ENCODE results near the gene CRYBG2.

The CRYBG2 gene

GRCh38 chr1:26359981-26360806 lies 6.3 kb upstream of the CRYBG2 start:
- H3K4me1 Mint-ChIP-seq = peaks cover 40% of the 10 kb centered on the region

DNA sequence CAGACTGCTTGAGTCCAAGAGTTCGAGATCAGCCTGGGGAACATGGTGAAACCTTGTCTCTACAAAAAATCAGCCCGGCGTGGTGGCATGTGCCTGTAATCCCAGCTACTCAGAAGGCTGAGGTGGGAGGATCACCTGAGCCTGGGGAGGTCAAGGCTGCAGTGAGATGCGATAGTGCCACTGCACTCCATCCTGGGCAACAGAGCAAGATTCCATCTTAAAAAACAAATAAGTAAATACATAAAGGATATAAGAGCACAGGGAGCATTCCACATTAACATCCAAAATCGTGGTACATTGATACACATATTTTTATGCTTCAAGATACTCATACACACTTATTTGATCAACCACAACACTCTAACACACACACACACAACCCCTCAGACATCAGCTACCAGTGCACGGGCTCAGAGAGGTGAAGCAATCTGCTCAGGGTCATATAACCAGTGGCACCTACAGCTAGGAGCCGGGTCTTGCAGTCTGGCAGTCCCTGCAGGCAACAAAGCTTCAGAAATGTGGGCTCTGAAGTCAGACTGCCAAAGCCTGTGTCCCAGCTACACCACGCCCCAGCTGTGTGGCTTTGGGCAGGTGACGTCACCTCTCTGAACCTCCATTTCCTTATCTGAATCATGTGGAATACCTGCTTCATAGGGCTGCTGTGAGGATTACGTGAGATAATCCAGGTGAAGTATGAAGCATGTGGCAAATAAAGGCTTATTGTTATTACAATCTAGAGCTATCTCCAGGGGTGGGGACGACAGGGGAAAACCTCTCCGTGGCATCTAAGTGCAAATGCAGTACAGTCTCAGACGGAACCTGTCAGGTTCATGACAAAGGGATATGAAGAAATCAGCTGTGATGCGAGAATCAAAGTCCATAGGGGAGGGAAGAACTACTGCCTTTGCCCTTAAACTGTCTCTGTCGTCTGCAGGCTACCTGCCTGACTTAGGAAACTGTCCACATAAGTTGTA lies 4.8 kb upstream of the CRYBG2 start:
- Mint-ChIP-seq H3K27ac (no peak overlapping the region), H3K4me1 (peaks cover 37% of the 10 kb centered on the region), H3K4me3 (no peak overlapping the region), H3K36me3 (no peaks in the 10 kb centered on the region), H3K27me3 (peaks cover 51% of the 10 kb centered on the region), H3K9me3 (no peaks in the 10 kb centered on the region)
- no peak for ATAC-seq

More at GRCh38 chr1:26359981-26360806, 6.3 kb upstream of the CRYBG2 start:
- ATAC-seq = peak; percentile 37
- peak overlapping the region; percentile 63 for H3K4me3 Mint-ChIP-seq
- H3K9me3 Mint-ChIP-seq = no peaks in the 10 kb centered on the region
- H3K27me3 Mint-ChIP-seq = peaks cover 64% of the 10 kb centered on the region
- peak overlapping the region; percentile 20 for H3K27ac Mint-ChIP-seq
- H3K36me3 Mint-ChIP-seq = no peaks in the 10 kb centered on the region

- Mint-ChIP-seq H3K36me3 (no peaks in the 10 kb centered on the region), H3K4me1 (peaks cover 30% of the 10 kb centered on the region), H3K4me3 (no peak overlapping the region), H3K9me3 (no peaks in the 10 kb centered on the region), H3K27ac (no peak overlapping the region), H3K27me3 (peaks cover 56% of the 10 kb centered on the region)
- ATAC-seq = no peak
Measured at GRCh38 chr1:26357121-26357602, 3.2 kb upstream of the CRYBG2 start.

DNA sequence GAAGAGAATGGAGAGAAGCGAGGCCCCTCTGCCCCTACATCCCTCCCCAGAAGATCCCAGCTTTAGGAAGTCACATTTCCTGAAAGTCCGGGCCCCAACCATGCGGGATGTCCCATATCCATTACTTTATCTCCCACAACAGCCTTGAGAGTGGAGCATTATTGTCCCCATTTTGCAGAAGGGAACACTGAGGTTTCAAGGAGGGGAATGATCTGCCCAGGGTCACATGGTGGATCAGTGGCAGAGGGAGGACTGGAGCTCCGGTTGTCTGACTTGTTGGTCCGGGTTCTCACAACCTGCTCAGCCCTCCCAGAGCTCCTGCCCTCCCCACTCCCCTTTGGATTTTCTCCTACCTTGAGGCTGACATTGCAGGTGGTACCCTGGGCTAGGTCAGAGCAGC lies 2.2 kb upstream of the CRYBG2 start:
- peak overlapping the region; percentile 38 for H3K27ac Mint-ChIP-seq
- H3K9me3 Mint-ChIP-seq = no peaks in the 10 kb centered on the region
- no peaks in the 10 kb centered on the region for H3K36me3 Mint-ChIP-seq
- H3K27me3 Mint-ChIP-seq = peaks cover 46% of the 10 kb centered on the region
- H3K4me1 Mint-ChIP-seq = peaks cover 20% of the 10 kb centered on the region
- no peak overlapping the region for H3K4me3 Mint-ChIP-seq
- no peak for ATAC-seq

GRCh38 chr1:26354972-26355371 lies 1.0 kb upstream of the CRYBG2 start:
- no peak for ATAC-seq
- peaks cover 34% of the 10 kb centered on the region for H3K27me3 Mint-ChIP-seq
- H3K9me3 Mint-ChIP-seq = no peaks in the 10 kb centered on the region
- no peak overlapping the region for H3K27ac Mint-ChIP-seq
- H3K4me3 Mint-ChIP-seq = no peak overlapping the region
- peaks cover 8% of the 10 kb centered on the region for H3K4me1 Mint-ChIP-seq
- no peaks in the 10 kb centered on the region for H3K36me3 Mint-ChIP-seq

DNA sequence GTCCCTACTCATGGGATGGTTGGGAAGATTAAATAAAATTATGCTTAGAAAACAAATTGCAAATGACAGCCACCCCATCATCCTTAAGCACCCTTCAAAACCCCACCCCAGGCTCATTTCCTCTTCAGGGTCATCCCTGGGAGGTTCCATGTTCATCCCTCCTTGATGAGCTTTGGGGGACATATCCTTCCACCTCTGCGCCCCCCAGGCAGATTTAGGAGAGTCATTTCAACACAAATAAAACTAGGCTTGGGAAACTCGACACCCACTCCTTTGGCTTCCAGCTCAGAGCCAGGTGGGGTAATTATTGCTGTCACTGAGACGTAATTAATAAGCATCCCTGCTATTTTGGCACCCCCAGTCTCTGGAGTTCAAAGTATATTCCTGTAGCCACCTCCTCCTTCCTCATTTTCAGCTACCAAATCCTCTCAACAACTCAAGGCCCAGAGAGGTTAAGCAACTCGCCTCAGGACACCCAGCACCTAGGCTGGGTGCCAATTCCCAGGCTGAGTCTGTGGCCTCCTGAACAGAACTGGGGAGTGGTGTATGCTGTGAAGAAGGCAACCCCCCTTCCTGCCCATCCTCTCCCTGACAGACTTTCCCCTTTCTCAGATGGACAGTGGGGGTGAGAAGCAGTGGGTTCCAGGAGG lies 595 bp downstream of the CRYBG2 start:
- ATAC-seq = no peak
- Mint-ChIP-seq H3K4me1 (no peaks in the 10 kb centered on the region), H3K27me3 (peaks cover 24% of the 10 kb centered on the region), H3K9me3 (no peaks in the 10 kb centered on the region), H3K27ac (no peak overlapping the region), H3K4me3 (no peak overlapping the region), H3K36me3 (no peaks in the 10 kb centered on the region)

DNA sequence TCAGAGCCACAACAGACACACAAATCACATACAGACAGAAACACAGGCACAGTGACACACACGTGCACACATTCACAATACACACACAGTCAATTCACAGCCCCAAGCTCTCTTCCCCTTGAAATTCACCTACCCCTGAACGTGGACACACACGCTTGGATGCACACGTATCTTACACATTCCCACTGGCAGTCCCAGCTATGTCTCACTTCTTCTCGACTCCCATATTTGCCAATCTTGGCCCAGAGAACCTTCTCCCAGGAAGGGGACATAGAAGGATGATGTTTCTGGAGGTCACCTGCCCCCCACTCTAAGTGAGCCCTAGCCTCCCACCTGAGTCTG lies 1.6 kb downstream of the CRYBG2 start:
- ATAC-seq = no peak
- H3K27me3 Mint-ChIP-seq = peaks cover 24% of the 10 kb centered on the region
- H3K27ac Mint-ChIP-seq = no peak overlapping the region
- H3K4me1 Mint-ChIP-seq = no peaks in the 10 kb centered on the region
- H3K4me3 Mint-ChIP-seq = no peak overlapping the region
- H3K9me3 Mint-ChIP-seq = no peaks in the 10 kb centered on the region
- no peaks in the 10 kb centered on the region for H3K36me3 Mint-ChIP-seq

- H3K4me3 Mint-ChIP-seq = no peak overlapping the region
- H3K27me3 Mint-ChIP-seq = peaks cover 24% of the 10 kb centered on the region
- H3K9me3 Mint-ChIP-seq = no peaks in the 10 kb centered on the region
- H3K27ac Mint-ChIP-seq = no peak overlapping the region
- no peak for ATAC-seq
- H3K36me3 Mint-ChIP-seq = no peaks in the 10 kb centered on the region
- H3K4me1 Mint-ChIP-seq = no peaks in the 10 kb centered on the region
Measured at GRCh38 chr1:26351590-26352337, 2.2 kb downstream of the CRYBG2 start.

DNA sequence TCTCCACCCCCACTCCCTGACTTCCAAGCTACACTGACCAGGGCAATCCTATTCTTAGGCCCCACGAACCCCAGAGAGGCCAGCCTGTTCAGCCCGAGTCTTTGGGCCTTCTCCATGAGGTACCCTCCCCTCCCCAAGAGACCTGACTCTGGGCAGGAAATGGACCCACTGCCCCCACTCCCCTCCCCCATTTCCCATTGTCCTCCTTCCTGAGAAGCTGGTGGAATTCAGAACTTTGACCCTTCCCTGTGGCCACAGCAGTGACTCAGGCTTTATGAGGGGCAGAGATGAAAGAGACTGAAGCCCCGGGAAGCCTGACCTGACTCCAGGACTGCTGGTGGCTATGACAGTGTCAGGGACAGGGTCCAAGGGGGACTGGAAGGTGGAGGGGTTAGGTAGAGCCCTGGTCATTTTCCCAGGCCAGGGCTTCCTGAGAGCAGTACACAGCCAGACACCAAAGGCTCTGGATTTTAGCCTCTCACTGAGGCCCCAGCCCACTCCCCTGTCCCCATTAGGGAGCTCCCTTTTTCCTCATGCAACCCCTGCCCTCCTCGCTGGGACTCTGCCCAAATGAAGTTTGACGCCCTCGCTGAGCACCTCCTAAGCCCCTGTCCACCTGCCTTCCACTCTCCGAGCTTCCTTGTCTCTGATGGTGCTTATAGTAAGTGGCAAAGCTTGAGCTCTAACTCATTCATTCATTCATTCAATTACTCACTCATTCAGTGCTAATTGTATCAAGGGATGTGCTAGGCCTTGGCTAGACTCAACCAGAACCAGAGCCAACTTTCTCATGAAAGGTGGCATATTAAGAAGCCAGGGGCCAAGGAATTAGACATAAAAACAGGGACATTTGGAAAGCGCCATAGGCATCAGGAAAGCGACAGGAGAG lies 3.0 kb downstream of the CRYBG2 start:
- H3K4me3 Mint-ChIP-seq = no peak overlapping the region
- H3K27ac Mint-ChIP-seq = no peak overlapping the region
- H3K27me3 Mint-ChIP-seq = peaks cover 21% of the 10 kb centered on the region
- H3K9me3 Mint-ChIP-seq = no peaks in the 10 kb centered on the region
- no peak for ATAC-seq
- H3K4me1 Mint-ChIP-seq = peaks cover 6% of the 10 kb centered on the region
- no peaks in the 10 kb centered on the region for H3K36me3 Mint-ChIP-seq

- H3K4me3 Mint-ChIP-seq = no peak overlapping the region
- peaks cover 6% of the 10 kb centered on the region for H3K4me1 Mint-ChIP-seq
- ATAC-seq = no peak
- peaks cover 19% of the 10 kb centered on the region for H3K27me3 Mint-ChIP-seq
- no peak overlapping the region for H3K27ac Mint-ChIP-seq
- no peaks in the 10 kb centered on the region for H3K9me3 Mint-ChIP-seq
- no peaks in the 10 kb centered on the region for H3K36me3 Mint-ChIP-seq
Measured at GRCh38 chr1:26350343-26350700, 3.6 kb downstream of the CRYBG2 start.

DNA sequence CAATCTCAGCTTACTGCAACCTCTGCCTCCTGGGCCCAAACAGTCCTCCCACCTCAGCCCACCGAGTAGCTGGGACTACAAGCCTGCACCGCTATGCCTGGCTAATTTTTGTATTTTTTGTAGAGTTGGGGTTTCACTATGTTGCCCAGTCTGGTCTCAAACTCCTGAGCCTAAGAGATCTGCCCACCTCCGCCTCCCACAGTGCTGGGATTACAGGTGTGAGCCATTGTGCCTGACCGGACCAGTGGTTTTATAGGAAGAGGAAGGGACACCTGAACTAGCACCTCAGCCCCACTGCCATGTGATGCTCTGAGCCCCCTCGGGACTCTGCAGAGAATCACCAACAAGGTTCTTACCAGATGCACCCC lies 4.1 kb downstream of the CRYBG2 start:
- no peak overlapping the region for H3K4me3 Mint-ChIP-seq
- no peak for ATAC-seq
- H3K4me1 Mint-ChIP-seq = peaks cover 6% of the 10 kb centered on the region
- H3K36me3 Mint-ChIP-seq = no peaks in the 10 kb centered on the region
- H3K27ac Mint-ChIP-seq = no peak overlapping the region
- peaks cover 23% of the 10 kb centered on the region for H3K27me3 Mint-ChIP-seq
- H3K9me3 Mint-ChIP-seq = no peaks in the 10 kb centered on the region

DNA sequence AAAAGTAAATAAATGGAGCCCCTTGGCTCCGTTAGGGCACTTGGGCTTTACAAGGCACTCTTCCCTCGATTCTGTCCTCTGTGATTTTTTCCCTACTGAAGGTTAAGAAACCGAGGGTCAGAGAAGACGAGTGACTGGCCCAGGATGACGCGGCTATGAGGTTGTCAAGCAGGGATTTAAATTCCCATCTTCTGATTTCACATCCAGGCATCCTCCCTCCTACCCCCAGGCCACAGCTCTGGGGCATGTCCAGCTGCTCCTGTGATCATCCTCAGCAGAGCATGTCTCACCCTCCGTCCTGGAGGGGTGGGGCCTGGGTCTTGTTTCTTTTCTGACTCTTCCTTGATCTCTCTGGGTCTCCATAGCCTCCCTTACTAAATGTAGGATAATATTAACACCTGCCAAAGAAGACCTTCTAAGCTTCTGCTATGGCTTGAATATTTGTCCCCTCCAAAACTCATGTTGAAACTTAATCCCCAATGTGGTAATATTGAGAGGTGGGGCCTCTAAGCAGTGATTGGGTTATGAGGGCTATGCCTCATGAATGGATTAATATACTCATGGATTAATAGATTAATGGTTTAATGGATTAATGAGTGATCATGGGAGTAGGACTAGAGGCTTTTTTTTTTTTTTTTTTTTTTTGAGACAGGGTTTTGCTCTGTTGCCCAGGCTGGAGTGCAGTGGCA lies 4.6 kb downstream of the CRYBG2 start:
- no peak overlapping the region for H3K4me3 Mint-ChIP-seq
- ATAC-seq = no peak
- no peak overlapping the region for H3K27ac Mint-ChIP-seq
- no peaks in the 10 kb centered on the region for H3K36me3 Mint-ChIP-seq
- peaks cover 6% of the 10 kb centered on the region for H3K4me1 Mint-ChIP-seq
- peaks cover 27% of the 10 kb centered on the region for H3K27me3 Mint-ChIP-seq
- no peaks in the 10 kb centered on the region for H3K9me3 Mint-ChIP-seq

- no peak for ATAC-seq
- H3K4me3 Mint-ChIP-seq = no peak overlapping the region
- no peak overlapping the region for H3K27ac Mint-ChIP-seq
- H3K36me3 Mint-ChIP-seq = no peaks in the 10 kb centered on the region
- peaks cover 6% of the 10 kb centered on the region for H3K4me1 Mint-ChIP-seq
- peaks cover 18% of the 10 kb centered on the region for H3K27me3 Mint-ChIP-seq
- no peaks in the 10 kb centered on the region for H3K9me3 Mint-ChIP-seq
Measured at GRCh38 chr1:26346274-26347033, 7.5 kb downstream of the CRYBG2 start.

Data from stimulated activated memory B cell treated with anti-CD40 and anti-IgM and Interleukin-4, amounts not matched to agents 10 μg/mL and 1 μg/mL and 100 μg/mL, for 72 hours (primary cell).